HG02981 (cell line): ENCODE data around the gene FAM81A.
"Not testable (repeated sequence)": the region's sequence is repeated elsewhere in the genome, so short reads cannot be mapped to it uniquely, and the experiment has no call there.

Experiments
- ATAC-seq: cut with Tn5 transposase; IDR thresholded peaks from one replicate; pipeline ENCODE4 v1.9.1; 2021; ENCODE audit warnings: mild to moderate bottlenecking, moderate library complexity; ENCODE audit not compliant: unreplicated experiment

The FAM81A gene

GRCh38 chr15:59437817-59438624 is at the start of gene FAM81A:
TSS of gene FAM81A (plus strand) at chr15:59438186. CDS start at chr15:59458627, 20,441 bp downstream.
- ATAC-seq: peak; percentile 73

DNA sequence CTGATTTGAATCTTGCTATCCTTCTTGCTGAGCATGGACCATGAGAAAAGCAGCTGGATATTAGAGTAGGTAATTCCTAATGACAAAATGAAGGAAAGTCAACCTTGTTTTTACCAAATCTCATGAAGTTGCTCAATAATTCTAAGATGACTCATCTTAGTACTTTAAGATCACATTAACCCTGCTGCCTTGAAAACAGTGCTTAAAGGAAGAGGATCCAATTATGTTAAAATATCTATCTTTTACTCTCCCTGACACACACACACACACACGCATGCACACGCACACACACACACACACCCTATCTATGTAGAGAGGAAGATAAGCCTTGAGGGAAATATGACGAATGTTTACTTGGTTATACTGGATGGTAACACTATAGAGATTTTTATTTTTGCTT is 49.3 kb upstream of the FAM81A start:
- no peak for ATAC-seq

DNA sequence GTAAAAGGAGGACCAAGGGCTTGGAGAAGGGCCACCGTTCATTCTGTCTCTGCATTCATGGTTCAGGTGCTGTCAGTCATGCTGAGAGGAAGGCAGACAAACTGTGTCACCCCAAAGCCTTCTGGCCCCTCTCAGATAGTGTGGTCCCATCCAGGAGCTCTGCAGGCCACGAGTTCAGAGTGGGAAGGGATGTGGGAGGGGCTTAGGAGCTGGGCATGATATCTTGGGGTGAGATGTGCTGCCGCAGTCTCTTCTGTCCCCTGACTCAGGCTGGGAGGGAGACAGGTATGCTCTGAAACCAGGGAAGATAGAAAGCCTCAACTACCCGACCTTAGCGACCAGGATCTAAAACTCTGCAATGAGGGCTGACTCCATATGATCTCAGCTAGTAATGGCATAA is 45.7 kb upstream of the FAM81A start:
- ATAC-seq: no peak

DNA sequence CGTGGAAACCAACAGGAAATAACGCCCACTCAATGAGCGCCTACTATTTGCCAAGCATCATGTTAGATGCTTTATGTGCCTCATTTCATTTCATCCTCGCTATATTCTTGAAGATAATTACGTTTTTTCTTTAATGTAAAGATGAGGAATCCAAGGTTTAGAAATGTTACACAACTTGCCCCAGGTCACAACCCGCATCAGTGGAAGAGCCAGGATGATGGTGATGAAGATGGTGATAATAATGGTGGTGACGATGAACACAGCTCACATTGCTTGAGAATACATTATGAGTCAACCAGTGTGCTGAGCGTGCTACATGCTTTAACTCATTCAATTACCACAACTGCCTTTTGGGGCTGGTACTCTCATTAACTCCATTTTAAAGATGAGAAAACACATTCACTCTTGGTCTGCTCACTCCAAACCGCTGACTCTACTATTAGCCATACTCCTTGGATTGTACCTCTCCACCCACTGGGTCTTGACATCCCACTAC is 43.8 kb upstream of the FAM81A start:
- ATAC-seq: no peak

DNA sequence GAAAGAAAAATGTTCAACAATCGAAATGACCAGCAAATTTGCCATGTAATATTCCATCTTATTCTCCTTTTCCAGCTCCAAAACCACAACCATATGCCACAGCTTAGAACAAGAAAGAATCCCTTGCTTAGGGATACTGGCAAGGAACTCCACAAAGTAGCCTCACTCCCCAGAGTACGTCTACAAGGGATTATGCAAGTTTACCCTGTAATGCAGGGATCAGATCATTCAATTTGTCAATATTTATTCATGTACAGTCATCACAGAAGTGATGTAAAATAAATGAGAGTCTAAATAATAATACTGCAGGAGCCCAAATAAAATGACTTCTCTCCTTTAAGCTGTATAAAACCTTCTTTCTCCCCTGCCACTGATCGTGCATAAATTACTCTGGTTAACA is 41.8 kb upstream of the FAM81A start:
- no peak for ATAC-seq

GRCh38 chr15:59396679-59397078 is 41.3 kb upstream of the FAM81A start:
- ATAC-seq: no peak

- no peak for ATAC-seq
These were observed 39.8 kb upstream of the FAM81A start for GRCh38 chr15:59398220-59398619.

- ATAC-seq: peak; percentile 87
These were observed 38.4 kb upstream of the FAM81A start for GRCh38 chr15:59399465-59400102.

GRCh38 chr15:59400103-59400813 is 37.7 kb upstream of the FAM81A start:
- no peak for ATAC-seq

DNA sequence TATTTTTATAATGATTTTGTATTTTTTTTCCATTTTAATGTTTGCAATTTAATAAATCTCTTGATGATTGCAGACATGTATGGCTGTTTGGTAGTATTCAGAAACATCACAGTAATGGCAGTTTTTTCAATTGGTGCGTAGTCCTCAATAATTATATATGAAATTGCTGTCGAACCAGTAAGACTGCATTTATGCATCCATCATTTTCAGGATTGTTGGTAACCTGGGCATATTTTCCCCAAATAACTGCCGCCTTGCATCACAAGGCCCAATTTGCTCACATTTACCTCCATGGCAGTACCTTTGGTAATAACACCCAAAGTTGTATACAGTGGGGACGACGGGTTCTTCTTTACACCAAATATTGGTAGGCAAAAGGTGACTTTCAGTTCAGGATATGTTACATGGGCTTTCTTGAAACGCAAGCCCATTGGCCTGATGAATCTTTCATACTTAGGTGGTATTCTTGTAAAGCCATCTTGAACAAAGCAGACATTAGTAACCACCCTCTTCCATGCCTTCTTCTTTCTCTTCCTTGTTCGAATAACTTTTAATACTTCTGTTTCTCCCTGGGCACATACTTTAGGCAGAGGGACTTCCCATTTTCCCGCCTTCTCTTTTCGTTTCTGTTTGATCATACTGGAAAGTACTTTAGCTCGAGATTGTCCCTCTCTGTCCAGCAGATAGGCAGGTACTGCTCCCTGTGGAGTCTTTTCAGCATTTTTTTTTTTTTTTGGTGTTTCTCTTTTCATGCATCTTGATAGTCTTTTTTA is 36.7 kb upstream of the FAM81A start:
- ATAC-seq: not testable (repeated sequence)

DNA sequence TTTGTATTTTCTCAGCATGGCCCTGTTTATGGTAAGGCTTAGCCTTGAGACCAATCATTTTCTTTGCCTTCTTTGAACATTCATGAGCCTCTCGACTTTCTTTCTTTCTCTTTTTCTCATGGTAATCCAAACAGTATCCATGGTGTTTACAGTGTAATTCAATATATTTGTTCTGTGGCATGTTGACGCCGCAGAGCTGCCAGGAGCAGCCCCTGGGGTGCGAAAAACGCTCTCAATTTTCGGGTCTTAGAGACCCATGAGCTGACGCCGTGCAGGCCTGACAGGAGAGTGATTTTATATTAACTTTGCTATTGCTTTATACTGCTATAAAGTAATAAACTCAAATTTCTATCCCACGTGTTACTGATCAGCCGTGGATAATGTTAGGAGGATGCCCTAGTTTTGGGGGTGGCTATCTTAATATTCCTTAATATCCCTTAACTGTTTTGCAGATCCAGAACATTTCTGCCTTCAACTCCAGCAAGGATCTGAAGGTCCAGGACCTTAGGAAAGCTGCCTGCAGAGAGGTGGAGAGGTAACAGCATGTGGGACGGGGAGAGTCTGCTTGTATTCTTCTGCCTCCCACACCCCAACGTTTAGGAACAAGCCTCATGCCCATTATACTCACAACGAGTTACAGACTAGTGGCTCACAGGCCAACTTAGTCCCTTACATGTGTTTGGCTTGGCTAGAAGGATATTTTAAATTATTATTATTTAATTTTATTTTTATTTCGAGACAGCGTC is 36.0 kb upstream of the FAM81A start:
- ATAC-seq: no peak

DNA sequence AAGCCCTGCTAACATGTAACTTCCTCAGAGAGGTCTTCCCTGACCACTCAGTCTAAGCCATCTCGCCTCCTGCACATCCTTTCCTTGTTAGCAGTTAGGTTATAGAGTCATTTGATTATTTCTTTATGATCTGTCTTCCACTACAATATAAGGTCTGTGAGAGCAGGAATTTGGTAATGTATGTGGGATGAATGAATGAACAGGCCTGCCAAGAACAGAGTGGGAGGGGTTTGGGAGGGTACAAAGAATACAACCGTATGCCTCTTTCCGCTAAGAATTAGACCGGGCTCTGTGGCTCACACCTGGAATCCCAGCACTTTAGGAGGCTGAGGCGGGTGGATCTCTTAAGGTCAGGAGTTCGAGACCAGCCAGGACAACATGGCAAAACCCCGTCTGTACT is 32.9 kb upstream of the FAM81A start:
- ATAC-seq: no peak

DNA sequence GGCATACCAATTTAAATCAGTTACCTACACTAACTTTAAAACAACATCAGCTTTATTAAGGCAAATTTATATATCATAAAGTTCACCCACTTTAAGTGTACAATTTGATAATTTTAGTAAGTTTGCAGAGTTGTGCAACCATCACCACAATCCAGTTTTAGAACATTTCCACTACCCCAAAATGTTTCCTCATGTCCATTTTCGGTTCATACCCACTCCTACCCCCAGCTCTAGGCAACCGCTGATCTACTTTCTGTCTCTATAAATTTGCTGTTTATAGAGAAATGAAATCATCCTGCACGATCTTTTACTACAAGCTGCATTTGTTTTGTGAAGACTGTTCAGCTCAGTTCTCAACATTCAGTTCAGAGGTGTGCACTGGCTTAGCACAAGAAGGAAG is 31.5 kb upstream of the FAM81A start:
- no peak for ATAC-seq

- no peak for ATAC-seq
These were observed 30.0 kb upstream of the FAM81A start for GRCh38 chr15:59407946-59408345.

DNA sequence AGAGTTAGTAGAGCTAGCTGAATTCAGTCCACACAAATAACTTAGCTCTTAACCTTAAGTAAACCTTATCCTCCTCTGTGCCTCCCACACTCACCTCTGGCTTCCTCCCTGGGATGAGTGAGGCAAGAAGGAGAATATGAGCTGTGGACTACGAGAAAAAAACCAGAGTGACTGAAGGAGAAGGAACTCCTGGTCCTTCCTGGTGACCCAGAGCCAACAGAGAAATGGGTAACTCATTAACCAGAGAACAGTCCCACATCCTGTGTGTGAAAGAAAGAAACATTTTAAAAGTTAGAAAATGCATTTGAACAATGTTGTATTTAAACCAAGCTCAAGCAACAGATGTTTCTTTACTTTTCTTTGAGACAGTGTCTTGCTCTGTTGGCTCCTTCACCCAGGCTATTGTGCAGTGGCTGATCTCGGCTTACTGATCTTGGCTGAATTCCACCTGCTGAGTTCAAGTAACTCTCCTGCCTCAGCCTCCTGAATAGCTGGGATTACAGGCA is 27.5 kb upstream of the FAM81A start:
- ATAC-seq: no peak

DNA sequence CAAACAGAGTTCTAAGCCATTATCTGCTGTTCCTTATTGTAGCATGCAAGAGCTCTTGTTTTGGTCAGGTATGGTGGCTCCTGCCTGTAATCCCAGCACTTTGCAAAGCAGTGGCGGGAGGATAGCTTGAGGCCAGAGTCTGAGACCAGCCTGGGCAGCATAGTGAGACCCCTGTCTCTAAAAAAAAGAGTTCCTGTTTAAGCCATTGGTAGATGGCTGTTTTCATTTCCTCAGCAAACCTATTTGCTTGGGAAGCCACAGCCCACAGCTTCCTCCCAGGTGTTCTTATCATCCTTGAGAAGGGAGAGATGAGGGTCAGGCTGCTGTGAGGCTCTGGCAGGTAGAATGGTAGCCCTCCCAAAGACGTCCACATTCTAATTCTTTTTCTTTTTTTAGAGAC is 24.4 kb upstream of the FAM81A start:
- no peak for ATAC-seq

GRCh38 chr15:59416816-59417215 is 21.2 kb upstream of the FAM81A start:
- no peak for ATAC-seq

DNA sequence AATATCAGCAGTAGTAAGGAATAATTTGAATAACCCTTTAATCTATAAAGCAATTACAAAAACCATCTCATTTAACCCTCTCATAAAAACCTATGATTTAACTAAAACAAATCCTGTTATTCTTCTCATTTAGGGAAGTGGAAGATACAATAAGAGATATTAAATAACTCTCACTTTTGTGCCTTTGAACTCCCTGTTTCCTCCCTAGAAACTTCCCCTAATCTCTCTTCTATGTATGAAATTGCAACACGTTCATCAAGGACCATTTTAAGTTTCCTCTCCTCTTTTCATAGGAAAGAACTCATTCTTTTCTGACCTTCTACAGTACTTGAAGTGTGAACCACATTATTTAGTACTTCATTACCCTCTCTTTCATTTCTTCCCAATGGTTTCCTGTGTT is 18.8 kb upstream of the FAM81A start:
- no peak for ATAC-seq

GRCh38 chr15:59420108-59420507 is 17.9 kb upstream of the FAM81A start:
- no peak for ATAC-seq

GRCh38 chr15:59420986-59421618 is 16.9 kb upstream of the FAM81A start:
- ATAC-seq: no peak
